Measurements from ENCODE around the gene SERPINA12. TPM values are rescaled to one million over a fixed set of nuclear protein-coding genes. Genes with fewer than 3 reads are reported as not detected.

The SERPINA12 gene
- total and polyA plus RNA-seq, 4 donors: not detected

DNA sequence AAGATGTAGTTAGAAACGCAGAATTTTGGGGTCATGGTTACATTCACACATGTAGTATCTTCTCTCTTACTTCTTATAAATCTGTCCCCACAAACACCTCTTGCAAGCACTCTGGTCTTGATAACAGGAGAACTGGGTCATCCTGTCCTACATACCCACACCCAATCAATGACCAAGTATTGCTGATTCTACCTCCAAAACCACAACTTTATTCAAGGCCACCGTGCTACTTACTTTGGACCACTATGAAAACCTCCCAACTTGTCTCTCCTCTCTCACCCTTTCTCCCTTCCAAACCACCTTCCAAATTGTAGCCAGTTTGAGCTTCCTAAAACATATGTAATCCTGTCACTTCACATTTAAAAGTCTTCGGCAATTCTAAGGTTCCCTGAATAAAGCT lies 62.1 kb downstream of the SERPINA12 start:
- H3K36me3 ChIP-seq (ENCODE audit: control insufficient read depth in 4 of 4, insufficient read depth in 4 of 4, low read length in 4 of 4): no peaks in the 10 kb centered on the region
- no peak for ATAC-seq (ENCODE audit: insufficient read depth, low FRiP score)
- H3K27ac ChIP-seq (ENCODE audit: low read depth in 1 of 2, low read length in 1 of 2): no peak overlapping the region
- H3K4me1 ChIP-seq (ENCODE audit: control insufficient read depth in 5 of 5, insufficient read depth in 5 of 5, low read length in 5 of 5): no peaks in the 10 kb centered on the region
- H3K4me3 ChIP-seq: no peak overlapping the region
- no peak for DNase-seq
- peaks cover 0 to 6% (median 5%) of the 10 kb centered on the region in 3 donors for H3K27me3 ChIP-seq (ENCODE audit: control insufficient read depth in 3 of 3, insufficient read depth in 3 of 3, low read length in 2 of 3)
- H3K9ac ChIP-seq (ENCODE audit: insufficient read depth in 1 of 2, low read length in 2 of 2): no peak overlapping the region
- 60 to 79% methylated on average over 3 of the region's 3 CpGs for WGBS, 2 donors
- TF ChIP-seq, protein P1, sequence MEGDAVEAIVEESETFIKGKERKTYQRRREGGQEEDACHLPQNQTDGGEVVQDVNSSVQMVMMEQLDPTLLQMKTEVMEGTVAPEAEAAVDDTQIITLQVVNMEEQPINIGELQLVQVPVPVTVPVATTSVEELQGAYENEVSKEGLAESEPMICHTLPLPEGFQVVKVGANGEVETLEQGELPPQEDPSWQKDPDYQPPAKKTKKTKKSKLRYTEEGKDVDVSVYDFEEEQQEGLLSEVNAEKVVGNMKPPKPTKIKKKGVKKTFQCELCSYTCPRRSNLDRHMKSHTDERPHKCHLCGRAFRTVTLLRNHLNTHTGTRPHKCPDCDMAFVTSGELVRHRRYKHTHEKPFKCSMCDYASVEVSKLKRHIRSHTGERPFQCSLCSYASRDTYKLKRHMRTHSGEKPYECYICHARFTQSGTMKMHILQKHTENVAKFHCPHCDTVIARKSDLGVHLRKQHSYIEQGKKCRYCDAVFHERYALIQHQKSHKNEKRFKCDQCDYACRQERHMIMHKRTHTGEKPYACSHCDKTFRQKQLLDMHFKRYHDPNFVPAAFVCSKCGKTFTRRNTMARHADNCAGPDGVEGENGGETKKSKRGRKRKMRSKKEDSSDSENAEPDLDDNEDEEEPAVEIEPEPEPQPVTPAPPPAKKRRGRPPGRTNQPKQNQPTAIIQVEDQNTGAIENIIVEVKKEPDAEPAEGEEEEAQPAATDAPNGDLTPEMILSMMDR (IDR thresholded peaks at IDR 0.05; ENCODE audit: control extremely low read depth, extremely low read depth): no peak
- H3K9me3 ChIP-seq (ENCODE audit: control insufficient read depth in 4 of 4, insufficient read depth in 3 of 4, low read length in 3 of 4): peaks cover 0 to 6% (median 0%) of the 10 kb centered on the region in 4 donors

DNA sequence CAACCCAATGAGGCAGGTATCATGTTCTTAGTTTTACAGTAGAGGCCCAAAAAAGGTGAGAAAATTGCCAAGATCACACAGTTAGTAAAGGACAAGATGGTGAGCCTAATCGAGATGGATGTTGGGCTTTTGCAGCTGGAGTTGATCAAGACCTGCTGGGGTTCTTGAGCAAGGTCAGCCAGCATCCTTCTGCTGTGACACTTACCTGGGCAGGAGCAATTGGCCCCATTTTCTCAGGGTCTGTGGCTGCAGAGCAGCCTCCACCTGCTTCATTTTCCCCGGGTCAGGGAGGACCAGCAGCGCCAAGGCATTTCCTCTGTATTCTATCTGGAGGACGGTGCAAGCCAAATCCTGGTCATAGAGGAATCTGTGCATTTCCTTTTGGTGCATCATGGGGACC lies 63.1 kb downstream of the SERPINA12 start:
- no peak for ATAC-seq (ENCODE audit: insufficient read depth, low FRiP score)
- H3K4me3 ChIP-seq: no peak overlapping the region
- 79 to 84% methylated on average over 4 of the region's 4 CpGs for WGBS, 2 donors
- no peaks in the 10 kb centered on the region for H3K36me3 ChIP-seq (ENCODE audit: control insufficient read depth in 4 of 4, insufficient read depth in 4 of 4, low read length in 4 of 4)
- no peaks in the 10 kb centered on the region for H3K4me1 ChIP-seq (ENCODE audit: control insufficient read depth in 5 of 5, insufficient read depth in 5 of 5, low read length in 5 of 5)
- peaks cover 0 to 6% (median 0%) of the 10 kb centered on the region in 4 donors for H3K9me3 ChIP-seq (ENCODE audit: control insufficient read depth in 4 of 4, insufficient read depth in 3 of 4, low read length in 3 of 4)
- H3K27me3 ChIP-seq (ENCODE audit: control insufficient read depth in 3 of 3, insufficient read depth in 3 of 3, low read length in 2 of 3): peaks cover 0 to 5% (median 3%) of the 10 kb centered on the region in 3 donors
- TF ChIP-seq, protein P1 (IDR thresholded peaks at IDR 0.05; ENCODE audit: control extremely low read depth, extremely low read depth): no peak
- H3K27ac ChIP-seq (ENCODE audit: low read depth in 1 of 2, low read length in 1 of 2): no peak overlapping the region
- no peak overlapping the region for H3K9ac ChIP-seq (ENCODE audit: insufficient read depth in 1 of 2, low read length in 2 of 2)
- no peak for DNase-seq

DNA sequence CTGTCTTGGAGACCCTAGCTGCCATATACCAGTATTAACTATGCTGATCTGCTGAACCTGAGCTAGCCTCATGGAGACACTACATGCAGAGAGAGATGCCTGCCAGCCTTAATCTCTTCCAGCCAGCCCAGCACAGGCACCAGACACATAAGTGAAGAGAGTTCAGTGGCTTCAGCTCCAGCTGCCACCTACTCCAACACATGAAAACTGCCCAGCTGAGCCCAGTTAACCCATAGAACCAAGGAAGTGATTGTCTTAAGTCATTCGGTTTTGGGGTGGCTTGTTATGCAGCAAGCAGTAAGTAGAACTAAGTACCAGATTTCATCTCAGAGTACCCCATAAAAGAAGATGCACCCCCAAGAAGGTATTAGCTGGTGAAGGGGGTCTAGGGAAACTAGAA lies 64.3 kb downstream of the SERPINA12 start:
- no peak overlapping the region for H3K27ac ChIP-seq (ENCODE audit: low read depth in 1 of 2, low read length in 1 of 2)
- H3K4me3 ChIP-seq: no peak overlapping the region
- ATAC-seq (ENCODE audit: insufficient read depth, low FRiP score) (no peak), DNase-seq (no peak)
- H3K4me1 ChIP-seq (ENCODE audit: control insufficient read depth in 5 of 5, insufficient read depth in 5 of 5, low read length in 5 of 5): no peaks in the 10 kb centered on the region
- peaks cover 0 to 5% (median 0%) of the 10 kb centered on the region in 3 donors for H3K27me3 ChIP-seq (ENCODE audit: control insufficient read depth in 3 of 3, insufficient read depth in 3 of 3, low read length in 2 of 3)
- WGBS, 2 donors: 84 to 89% methylated on average over 1 of the region's 1 CpG
- H3K9ac ChIP-seq (ENCODE audit: insufficient read depth in 1 of 2, low read length in 2 of 2): no peak overlapping the region
- peaks cover 0 to 6% (median 0%) of the 10 kb centered on the region in 4 donors for H3K9me3 ChIP-seq (ENCODE audit: control insufficient read depth in 4 of 4, insufficient read depth in 3 of 4, low read length in 3 of 4)
- TF ChIP-seq, protein P1 (IDR thresholded peaks at IDR 0.05; ENCODE audit: control extremely low read depth, extremely low read depth): no peak
- H3K36me3 ChIP-seq (ENCODE audit: control insufficient read depth in 4 of 4, insufficient read depth in 4 of 4, low read length in 4 of 4): no peaks in the 10 kb centered on the region
